ENCODE data around the gene HES7. TPM values are rescaled to one million over a fixed set of nuclear protein-coding genes. Genes with fewer than 3 reads are reported as not detected.

Gene HES7
- total RNA-seq, 4 donors from 2014 or later: 1.4 TPM; not detected in 3

- intact Hi-C loops (cut with DNase I): no loop called here
- Histone ChIP-seq H3K36me3 (no peaks in the 10 kb centered on the region), H3K4me3 (no peak overlapping the region), H3K9me3 (no peaks in the 10 kb centered on the region), H3K4me1 (peaks cover 30 to 41% (median 40%) of the 10 kb centered on the region in 4 donors), H3K27ac (replicated peaks in 1 of 4) (no peak overlapping the region), H3K27me3 (peaks cover 8 to 98% (median 58%) of the 10 kb centered on the region in 4 donors)
- no peak for DNase-seq (ENCODE audit: extremely low spot score)
- WGBS: 92% methylated on average over 9 of the region's 14 CpGs
- no peak for TF ChIP-seq EP300 (IDR thresholded peaks at IDR 0.05)
Observed at GRCh38 chr17:8075574-8076342, 48.1 kb downstream of the HES7 start.

- intact Hi-C loops (cut with DNase I): no loop called here
- 80% methylated on average over 1 of the region's 3 CpGs for WGBS
- H3K27ac ChIP-seq (replicated peaks in 1 of 4): no peak overlapping the region
- peaks cover 8 to 98% (median 57%) of the 10 kb centered on the region in 4 donors for H3K27me3 ChIP-seq
- H3K36me3 ChIP-seq: no peaks in the 10 kb centered on the region
- no peak for DNase-seq (ENCODE audit: extremely low spot score)
- H3K9me3 ChIP-seq: no peaks in the 10 kb centered on the region
- TF ChIP-seq POLR2AphosphoS5 (IDR thresholded peaks at IDR 0.05): no peak
- no peak for TF ChIP-seq POLR2A (IDR thresholded peaks at IDR 0.05; ENCODE audit: low read depth)
- no peak for TF ChIP-seq EP300 (IDR thresholded peaks at IDR 0.05)
- TF ChIP-seq CTCF (IDR thresholded peaks at IDR 0.05): no peak
- H3K4me1 ChIP-seq: peaks cover 26 to 36% (median 34%) of the 10 kb centered on the region in 4 donors
- H3K4me3 ChIP-seq: no peak overlapping the region
Observed at GRCh38 chr17:8075081-8075480, 48.8 kb downstream of the HES7 start.

GRCh38 chr17:8074554-8074953, 49.4 kb downstream of the HES7 start:
- 45% methylated on average over 5 of the region's 7 CpGs for WGBS
- DNase-seq (ENCODE audit: extremely low spot score): no peak
- H3K27ac ChIP-seq (replicated peaks in 1 of 4): no peak overlapping the region
- no peak overlapping the region for H3K4me3 ChIP-seq
- peaks cover 8 to 95% (median 57%) of the 10 kb centered on the region in 4 donors for H3K27me3 ChIP-seq
- H3K36me3 ChIP-seq: no peaks in the 10 kb centered on the region
- no peak for TF ChIP-seq POLR2A (IDR thresholded peaks at IDR 0.05; ENCODE audit: low read depth)
- TF ChIP-seq CTCF (IDR thresholded peaks at IDR 0.05): no peak
- no peak for TF ChIP-seq EP300 (IDR thresholded peaks at IDR 0.05)
- TF ChIP-seq POLR2AphosphoS5 (IDR thresholded peaks at IDR 0.05): no peak
- H3K4me1 ChIP-seq: peaks cover 24 to 34% (median 31%) of the 10 kb centered on the region in 4 donors
- intact Hi-C loops (cut with DNase I): no loop called here
- H3K9me3 ChIP-seq: no peaks in the 10 kb centered on the region

- TF ChIP-seq CTCF (IDR thresholded peaks at IDR 0.05) (peak; percentile 59 to 95 (median 73)), POLR2AphosphoS5 (IDR thresholded peaks at IDR 0.05) (no peak)
- WGBS: 10% methylated on average over 17 of the region's 28 CpGs
- peak overlapping the region in 2 of 4 donors; percentile 18 to 38 for H3K4me3 ChIP-seq
- no peak for DNase-seq (ENCODE audit: extremely low spot score)
- peaks cover 8 to 88% (median 52%) of the 10 kb centered on the region in 4 donors for H3K27me3 ChIP-seq
- H3K4me1 ChIP-seq: peaks cover 19 to 31% (median 26%) of the 10 kb centered on the region in 4 donors
- no peaks in the 10 kb centered on the region for H3K36me3 ChIP-seq
- H3K27ac ChIP-seq (replicated peaks in 1 of 4): no peak overlapping the region
- no peaks in the 10 kb centered on the region for H3K9me3 ChIP-seq
- intact Hi-C loops (cut with DNase I): no loop called here
Observed at GRCh38 chr17:8073627-8074484, 50.0 kb downstream of the HES7 start.

Measured in esophagus muscularis mucosa (tissue), 4 donors.